Endothelial cell of hepatic sinusoid (primary cell): ENCODE results near the gene ACBD4.
"Not testable (repeated sequence)": the region's sequence is repeated elsewhere in the genome, so short reads cannot be mapped to it uniquely, and the experiment has no call there.

Experiments
- in situ Hi-C: cut with HindIII; loops from 2 replicates; pipeline ENCODE4 v1.10.0; 2017; ENCODE audit warnings: low sequenced_read_pairs

ACBD4 gene

GRCh38 chr17:45117848-45118646 is 17.4 kb upstream of the ACBD4 start:
- in situ Hi-C loops = no loop called here

- in situ Hi-C loops = no loop called here
Observed at GRCh38 chr17:45118691-45119090, 16.8 kb upstream of the ACBD4 start.

GRCh38 chr17:45119964-45120363 is 15.5 kb upstream of the ACBD4 start:
- in situ Hi-C loops = no loop called here

GRCh38 chr17:45120558-45120957 is 14.9 kb upstream of the ACBD4 start:
- in situ Hi-C loops = no loop called here

- in situ Hi-C loops = no loop called here
Observed at GRCh38 chr17:45121055-45121454, 14.4 kb upstream of the ACBD4 start.

- in situ Hi-C loops = no loop called here
Observed at GRCh38 chr17:45123076-45123770, 12.3 kb upstream of the ACBD4 start.

- in situ Hi-C loops = no loop called here
Observed at GRCh38 chr17:45123930-45124796, 11.3 kb upstream of the ACBD4 start.

GRCh38 chr17:45124797-45125122 is 10.7 kb upstream of the ACBD4 start:
- in situ Hi-C loops = not testable (repeated sequence)

GRCh38 chr17:45125509-45125908 is 10.0 kb upstream of the ACBD4 start:
- in situ Hi-C loops = no loop called here

GRCh38 chr17:45127207-45127547 is 8.3 kb upstream of the ACBD4 start:
- in situ Hi-C loops = no loop called here

- in situ Hi-C loops = no loop called here
Observed at GRCh38 chr17:45127548-45128300, 7.8 kb upstream of the ACBD4 start.

GRCh38 chr17:45128331-45128730 is 7.2 kb upstream of the ACBD4 start:
- in situ Hi-C loops = no loop called here

- in situ Hi-C loops = no loop called here
Observed at GRCh38 chr17:45128989-45129388, 6.5 kb upstream of the ACBD4 start.

- in situ Hi-C loops = no loop called here
Observed at GRCh38 chr17:45129426-45129939, 6.0 kb upstream of the ACBD4 start.

GRCh38 chr17:45129940-45130680 is 5.4 kb upstream of the ACBD4 start:
- in situ Hi-C loops = no loop called here

- in situ Hi-C loops = no loop called here
Observed at GRCh38 chr17:45130681-45131615, 4.5 kb upstream of the ACBD4 start.

- in situ Hi-C loops = no loop called here
Observed at GRCh38 chr17:45131616-45132319, 3.7 kb upstream of the ACBD4 start.

- in situ Hi-C loops = no loop called here
Observed at GRCh38 chr17:45132320-45132571, 3.2 kb upstream of the ACBD4 start, which contains the start of gene PLCD3. PLCD3 (minus strand) TSS chr17:45132515; CDS start chr17:45132410, 105 bp downstream.
